Skin epidermis (tissue), 12 donors: Measurements from ENCODE around the gene MEI1.
A peak's percentile ranks its signal among the peaks of the same experiment; 100 is the strongest.
"Not testable (repeated sequence)": the region's sequence is repeated elsewhere in the genome, so short reads cannot be mapped to it uniquely, and the experiment has no call there.

Source experiments
- H3K27ac ChIP-seq, 21 experiments: fragments of 200-600 bp; sonication (generic) in 11 of 21; one replicate each; pipeline ENCODE4 v1.5.0; 2020; ENCODE audit warnings: mild to moderate bottlenecking in 3 of 21, inconsistent platforms in 2 of 21, moderate library complexity in 2 of 21
- H3K4me3 ChIP-seq, 7 experiments: fragments of 200-600 bp; sonication (generic) in 2 of 7; one replicate each; pipeline ENCODE4 v1.5.0; 2020; ENCODE audit warnings: inconsistent platforms in 2 of 7, mild to moderate bottlenecking in 2 of 7, moderate library complexity in 1 of 7

Gene MEI1

GRCh38 chr22:41682033-41682807 is 17.1 kb upstream of the MEI1 start:
- Histone ChIP-seq H3K4me3 (peak overlapping the region; percentile 42 to 78 (median 58)), H3K27ac (peak overlapping the region; percentile 8 to 91 (median 79))

GRCh38 chr22:41683052-41683451 is 16.3 kb upstream of the MEI1 start:
- Histone ChIP-seq H3K4me3 (peak overlapping the region in 4 of 7 experiments; percentile 42 to 78 (median 57)), H3K27ac (peak overlapping the region in 13 of 21 experiments; percentile 26 to 91 (median 83))

GRCh38 chr22:41683616-41684015 is 15.7 kb upstream of the MEI1 start:
- Histone ChIP-seq H3K27ac (no peak overlapping the region), H3K4me3 (no peak overlapping the region)

- H3K4me3 ChIP-seq: no peak overlapping the region
- H3K27ac ChIP-seq: no peak overlapping the region
These were observed 15.1 kb upstream of the MEI1 start for GRCh38 chr22:41684194-41684593.

- not testable (repeated sequence) for H3K4me3 ChIP-seq, H3K27ac ChIP-seq
These were observed 12.4 kb upstream of the MEI1 start for GRCh38 chr22:41686890-41687289.

- peak overlapping the region; percentile 80 to 98 (median 93) for H3K27ac ChIP-seq
These were observed 11.4 kb upstream of the MEI1 start for GRCh38 chr22:41687901-41688364.

GRCh38 chr22:41688365-41689211 is 10.7 kb upstream of the MEI1 start, which contains the start of gene SNU13:
Gene SNU13 (minus strand): TSS chr22:41688867. CDS start chr22:41688796, 71 bp downstream.
- Histone ChIP-seq H3K4me3 (peak within 1 kb of the TSS; percentile 66 to 91 (median 72)), H3K27ac (peak within 1 kb of the TSS; percentile 80 to 98 (median 93))

More at GRCh38 chr22:41687901-41688364, 11.4 kb upstream of the MEI1 start:
- H3K4me3 ChIP-seq: peak overlapping the region; percentile 66 to 91 (median 72)

GRCh38 chr22:41690476-41690875 is 8.8 kb upstream of the MEI1 start:
- H3K27ac ChIP-seq: peak overlapping the region in 7 of 21 experiments; percentile 2 to 44 (median 18)
- H3K4me3 ChIP-seq: no peak overlapping the region

GRCh38 chr22:41695211-41695610 is 4.1 kb upstream of the MEI1 start:
- no peak overlapping the region for H3K4me3 ChIP-seq
- H3K27ac ChIP-seq: no peak overlapping the region

- Histone ChIP-seq H3K27ac (peak overlapping the region in 16 of 21 experiments; percentile 5 to 73 (median 57)), H3K4me3 (peak overlapping the region in 1 of 7 experiments; percentile 8)
These were observed 2.6 kb upstream of the MEI1 start for GRCh38 chr22:41696703-41697102.

GRCh38 chr22:41697126-41697775 is 2.1 kb upstream of the MEI1 start:
- Histone ChIP-seq H3K4me3 (peak overlapping the region in 2 of 7 experiments; percentile 8 to 19), H3K27ac (peak overlapping the region in 17 of 21 experiments; percentile 5 to 73 (median 55))

- H3K27ac ChIP-seq: no peak overlapping the region
- no peak overlapping the region for H3K4me3 ChIP-seq
These were observed 733 bp downstream of the MEI1 start for GRCh38 chr22:41700108-41700364.

- H3K4me3 ChIP-seq: no peak overlapping the region
These were observed 3.5 kb downstream of the MEI1 start for GRCh38 chr22:41702763-41703162.

GRCh38 chr22:41709341-41709740 is 10.0 kb downstream of the MEI1 start:
- Histone ChIP-seq H3K27ac (no peak overlapping the region), H3K4me3 (no peak overlapping the region)

More at GRCh38 chr22:41702763-41703162, 3.5 kb downstream of the MEI1 start:
- H3K27ac ChIP-seq: no peak overlapping the region

- Histone ChIP-seq H3K4me3 (no peak overlapping the region), H3K27ac (no peak overlapping the region)
These were observed 13.7 kb downstream of the MEI1 start for GRCh38 chr22:41713004-41713403.

GRCh38 chr22:41722496-41722895 is 23.2 kb downstream of the MEI1 start:
- no peak overlapping the region for H3K4me3 ChIP-seq

GRCh38 chr22:41725510-41726110 is 26.3 kb downstream of the MEI1 start:
- no peak overlapping the region for H3K4me3 ChIP-seq
- no peak overlapping the region for H3K27ac ChIP-seq

More at GRCh38 chr22:41722496-41722895, 23.2 kb downstream of the MEI1 start:
- H3K27ac ChIP-seq: no peak overlapping the region

GRCh38 chr22:41731609-41732008 is 32.3 kb downstream of the MEI1 start:
- H3K27ac ChIP-seq: no peak overlapping the region
- no peak overlapping the region for H3K4me3 ChIP-seq

- H3K27ac ChIP-seq: no peak overlapping the region
- H3K4me3 ChIP-seq: no peak overlapping the region
These were observed 32.9 kb downstream of the MEI1 start for GRCh38 chr22:41732096-41732772.
